Caco-2 (cell line): ENCODE data around the gene CD2AP. TPM values are rescaled to one million over a fixed set of nuclear protein-coding genes. Genes with fewer than 3 reads are reported as not detected.

Experiments
- BruUV-seq: library from RNA; stranded (reverse); fragments of 400-500 nt; replicated peaks from 2 replicates; lab custom pipeline; 2021; lab: Mats Ljungman, UMichigan
- CTCF ChIA-PET: fragments of 300-600 bp; sonication (Branson Sonifier 250); formaldehyde crosslinking; loops from one replicate; lab custom pipeline; 2022; ENCODE audit warnings: antibody characterized with exemption; lab: Charles Lee
- POLR2A ChIA-PET: fragments of 300-600 bp; sonication (Branson Sonifier 250); formaldehyde crosslinking; loops from one replicate; lab custom pipeline; 2022; ENCODE audit warnings: antibody characterized with exemption; lab: Charles Lee
- DNase-seq, 2 experiments: peaks; one replicate each; pipeline versions ENCODE4 v3.0.0 to v3.0.0-alpha.2; 2020 to 2022
- H3K27me3 ChIP-seq: replicated peaks from 2 replicates; pipeline ENCODE4 v1.6.0; 2011; ENCODE audit warnings: low read length; ENCODE audit not compliant: control insufficient read depth, insufficient read depth
- H3K36me3 ChIP-seq: 2 replicates; pipeline ENCODE4 v1.5.1; 2011; ENCODE audit warnings: low read length; ENCODE audit not compliant: control insufficient read depth, insufficient read depth
- H3K4me1 ChIP-seq: fragments of 250-450 bp; sonication (Bioruptor Pico); 2 replicates; pipeline ENCODE4 v1.5.1; 2020; ENCODE audit warnings: mild to moderate bottlenecking
- H3K4me3 ChIP-seq: 2 replicates; pipeline ENCODE4 v1.5.1; 2011; ENCODE audit warnings: low read depth, mild to moderate bottlenecking, control low read depth, low read length
- H3K9me3 ChIP-seq: fragments of 250-450 bp; sonication (Bioruptor Pico); 2 replicates; pipeline ENCODE4 v1.5.1; 2020; ENCODE audit warnings: mild to moderate bottlenecking, moderate library complexity
- H3K27ac Mint-ChIP-seq: one replicate; pipeline ENCODE4 v1.8.0; 2022; ENCODE audit warnings: mixed read lengths; ENCODE audit not compliant: unreplicated experiment
- H3K27me3 Mint-ChIP-seq: one replicate; pipeline ENCODE4 v1.8.0; 2022; ENCODE audit warnings: mixed read lengths; ENCODE audit not compliant: insufficient read depth, unreplicated experiment
- H3K36me3 Mint-ChIP-seq: one replicate; pipeline ENCODE4 v1.8.0; 2022; ENCODE audit warnings: mild to moderate bottlenecking, mixed read lengths; ENCODE audit not compliant: insufficient read depth, unreplicated experiment
- H3K4me1 Mint-ChIP-seq: one replicate; pipeline ENCODE4 v1.8.0; 2022; ENCODE audit warnings: low read depth, mixed read lengths; ENCODE audit not compliant: unreplicated experiment
- H3K4me3 Mint-ChIP-seq: one replicate; pipeline ENCODE4 v1.8.0; 2022; ENCODE audit warnings: mild to moderate bottlenecking, moderate library complexity, mixed read lengths; ENCODE audit not compliant: unreplicated experiment
- H3K9me3 Mint-ChIP-seq: one replicate; pipeline ENCODE4 v1.8.0; 2022; ENCODE audit warnings: mixed read lengths; ENCODE audit not compliant: unreplicated experiment
- CTCF ChIP-seq, 2 experiments: fragments of 200-600 bp in 1 of 2; IDR thresholded peaks; 1 replicate in 1 of 2; 2 replicates in 1 of 2; pipeline versions ENCODE4 v1.5.1 to v1.8.0; 2011 to 2022; ENCODE audit warnings: antibody characterized with exemption in 1 of 2, control low read depth in 1 of 2, inconsistent platforms in 1 of 2, low read depth in 1 of 2, low read length in 1 of 2, mild to moderate bottlenecking in 1 of 2, moderate library complexity in 1 of 2; ENCODE audit not compliant: insufficient read depth in 1 of 2, severe bottlenecking in 1 of 2, unreplicated experiment in 1 of 2
- intact Hi-C: fragments of 100-400 bp; cut with micrococcal nuclease; formaldehyde crosslinking; loops from one replicate; pipeline ENCODE4 v1.10.0; 2022; ENCODE audit not compliant: unreplicated experiment
- total RNA-seq: library from RNA; stranded (reverse); gene quantifications from 2 replicates; pipeline ENCODE4 v1.2.3, GENCODE V29; 2022

The CD2AP gene
- total RNA-seq, 1 experiment from 2014 or later = 65.3 TPM

- ChIA-PET POLR2A (no interaction called here), CTCF (interaction anchor here (0.5 to 0.6 kb wide), 2 partner anchors 20 to 390 kb away, joined by 3 to 5 read pairs; no protein-coding TSS in a partner anchor)
- BruUV-seq = no TSS peak
- no peak for DNase-seq
- no peaks in the 10 kb centered on the region for H3K36me3 ChIP-seq
- intact Hi-C loops = no loop called here
- peaks cover 9% of the 10 kb centered on the region for H3K4me1 Mint-ChIP-seq
- H3K27ac Mint-ChIP-seq = no peak overlapping the region
- H3K27me3 ChIP-seq = no peaks in the 10 kb centered on the region
- no peaks in the 10 kb centered on the region for H3K36me3 Mint-ChIP-seq
- TF ChIP-seq CTCF (IDR thresholded peaks at IDR 0.05; ENCODE audit: insufficient read depth in 1 of 2, low read depth in 1 of 2, low read length in 1 of 2, severe bottlenecking in 1 of 2, unreplicated experiment in 1 of 2) = no peak
- peaks cover 15% of the 10 kb centered on the region for H3K4me1 ChIP-seq
- no peaks in the 10 kb centered on the region for H3K9me3 ChIP-seq
- no peaks in the 10 kb centered on the region for H3K27me3 Mint-ChIP-seq
- no peak overlapping the region for H3K4me3 Mint-ChIP-seq
- no peaks in the 10 kb centered on the region for H3K9me3 Mint-ChIP-seq
- H3K4me3 ChIP-seq = no peak overlapping the region
These were observed 195.2 kb downstream of the CD2AP start for GRCh38 chr6:47672816-47673215.

- Mint-ChIP-seq H3K9me3 (no peaks in the 10 kb centered on the region), H3K4me3 (no peak overlapping the region), H3K4me1 (peaks cover 5% of the 10 kb centered on the region), H3K27me3 (no peaks in the 10 kb centered on the region), H3K36me3 (no peaks in the 10 kb centered on the region), H3K27ac (no peak overlapping the region)
- ChIA-PET CTCF (no interaction called here), POLR2A (interaction anchor here (0.7 kb wide), 1 partner anchor 215 kb away, joined by 3 read pairs; no protein-coding TSS in a partner anchor)
- DNase-seq = no peak
- no peaks in the 10 kb centered on the region for H3K9me3 ChIP-seq
- intact Hi-C loops = no loop called here
- TF ChIP-seq CTCF (IDR thresholded peaks at IDR 0.05; ENCODE audit: insufficient read depth in 1 of 2, low read depth in 1 of 2, low read length in 1 of 2, severe bottlenecking in 1 of 2, unreplicated experiment in 1 of 2) = no peak
- BruUV-seq = no TSS peak
- H3K4me1 ChIP-seq = peaks cover 7% of the 10 kb centered on the region
- H3K27me3 ChIP-seq = no peaks in the 10 kb centered on the region
- H3K4me3 ChIP-seq = no peak overlapping the region
- no peaks in the 10 kb centered on the region for H3K36me3 ChIP-seq
These were observed 197.1 kb downstream of the CD2AP start for GRCh38 chr6:47674673-47675072.

Other genes starting within 250 kb of the CD2AP start
- 60.8 and 64.4 TPM in 2 replicates for gene TNFRSF21, start 167.9 kb upstream of the CD2AP start, total RNA-seq
- gene ADGRF4, start 220.8 kb downstream of the CD2AP start, total RNA-seq = 10.6 and 11.2 TPM in 2 replicates